ENCODE measurements around the gene EFNB3. TPM values are rescaled to one million over a fixed set of nuclear protein-coding genes. Genes with fewer than 3 reads are reported as not detected.

The EFNB3 gene
- total RNA-seq, 6 experiments from 2014 or later: 0.26 to 1.1 (median 0.83) TPM

DNA sequence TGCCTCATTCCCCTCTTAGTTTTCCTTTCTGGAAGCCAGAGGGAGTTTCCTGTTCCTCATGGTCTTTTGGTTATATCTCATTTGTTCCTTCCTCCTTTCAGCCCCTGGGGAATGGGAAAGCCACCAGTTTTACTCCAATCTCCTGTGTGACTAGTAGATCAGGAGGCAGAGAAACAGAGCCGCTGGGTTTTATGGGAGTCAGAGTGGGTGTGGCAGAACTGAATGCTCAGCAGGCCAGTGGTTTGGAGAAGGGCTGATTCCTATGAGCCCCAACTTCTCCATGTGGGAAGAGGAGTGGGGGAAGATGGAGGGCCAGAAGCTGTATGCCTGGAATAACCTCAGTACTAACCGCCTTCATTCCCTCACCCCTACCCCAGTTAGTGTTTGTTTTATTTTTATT is 16.6 kb downstream of the EFNB3 start:
- intact Hi-C loops (cut with DNase I): no loop called here
- DNase-seq (no peak), ATAC-seq (no peak)
- H3K4me3 ChIP-seq: no peak overlapping the region
- no peaks in the 10 kb centered on the region for H3K9me3 ChIP-seq
- 50% methylated on average over 1 of the region's 2 CpGs for WGBS (ENCODE audit: insufficient coverage, low coverage, low lambda C conversion rate, missing lambda C conversion rate)
- no peak for TF ChIP-seq POLR2A (IDR thresholded peaks at IDR 0.05)
- TF ChIP-seq, protein P1, sequence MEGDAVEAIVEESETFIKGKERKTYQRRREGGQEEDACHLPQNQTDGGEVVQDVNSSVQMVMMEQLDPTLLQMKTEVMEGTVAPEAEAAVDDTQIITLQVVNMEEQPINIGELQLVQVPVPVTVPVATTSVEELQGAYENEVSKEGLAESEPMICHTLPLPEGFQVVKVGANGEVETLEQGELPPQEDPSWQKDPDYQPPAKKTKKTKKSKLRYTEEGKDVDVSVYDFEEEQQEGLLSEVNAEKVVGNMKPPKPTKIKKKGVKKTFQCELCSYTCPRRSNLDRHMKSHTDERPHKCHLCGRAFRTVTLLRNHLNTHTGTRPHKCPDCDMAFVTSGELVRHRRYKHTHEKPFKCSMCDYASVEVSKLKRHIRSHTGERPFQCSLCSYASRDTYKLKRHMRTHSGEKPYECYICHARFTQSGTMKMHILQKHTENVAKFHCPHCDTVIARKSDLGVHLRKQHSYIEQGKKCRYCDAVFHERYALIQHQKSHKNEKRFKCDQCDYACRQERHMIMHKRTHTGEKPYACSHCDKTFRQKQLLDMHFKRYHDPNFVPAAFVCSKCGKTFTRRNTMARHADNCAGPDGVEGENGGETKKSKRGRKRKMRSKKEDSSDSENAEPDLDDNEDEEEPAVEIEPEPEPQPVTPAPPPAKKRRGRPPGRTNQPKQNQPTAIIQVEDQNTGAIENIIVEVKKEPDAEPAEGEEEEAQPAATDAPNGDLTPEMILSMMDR (IDR thresholded peaks at IDR 0.05): no peak
- H3K36me3 ChIP-seq: no peaks in the 10 kb centered on the region
- peaks cover 0 to 6% of the 10 kb centered on the region in 2 donors for H3K27me3 ChIP-seq
- peaks cover 0 to 3% (median 0%) of the 10 kb centered on the region in 4 donors for H3K4me1 ChIP-seq
- H3K27ac ChIP-seq: no peak overlapping the region

DNA sequence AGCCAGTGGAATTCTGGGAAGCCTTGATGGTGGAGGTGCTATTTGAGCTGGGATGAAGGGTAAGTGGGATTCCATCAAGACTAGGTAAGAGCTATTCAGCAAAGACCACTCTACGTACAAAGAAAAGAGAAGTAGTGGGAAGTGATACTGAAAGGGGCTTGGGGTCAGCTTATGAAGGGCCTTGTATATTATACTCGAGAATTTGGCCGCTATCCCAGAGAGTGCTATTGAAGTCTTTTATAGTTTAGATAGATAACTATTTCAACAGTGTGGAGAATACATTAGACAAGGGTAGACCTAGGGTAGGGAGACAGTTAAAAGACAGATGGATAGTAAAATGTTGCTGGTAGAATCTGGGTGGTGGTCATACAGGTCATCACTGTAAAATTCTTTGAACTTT is 22.9 kb downstream of the EFNB3 start:
- ATAC-seq: no peak
- Histone ChIP-seq H3K4me3 (no peak overlapping the region), H3K4me1 (no peaks in the 10 kb centered on the region), H3K9me3 (no peaks in the 10 kb centered on the region), H3K36me3 (no peaks in the 10 kb centered on the region), H3K27ac (no peak overlapping the region), H3K27me3 (no peaks in the 10 kb centered on the region)
- WGBS (ENCODE audit: insufficient coverage, low coverage, low lambda C conversion rate, missing lambda C conversion rate): 83% methylated on average over 3 of the region's 3 CpGs
- DNase-seq: no peak
- no peak for TF ChIP-seq POLR2A (IDR thresholded peaks at IDR 0.05)
- TF ChIP-seq, protein P1 (IDR thresholded peaks at IDR 0.05): no peak
- intact Hi-C loops (cut with DNase I): no loop called here

DNA sequence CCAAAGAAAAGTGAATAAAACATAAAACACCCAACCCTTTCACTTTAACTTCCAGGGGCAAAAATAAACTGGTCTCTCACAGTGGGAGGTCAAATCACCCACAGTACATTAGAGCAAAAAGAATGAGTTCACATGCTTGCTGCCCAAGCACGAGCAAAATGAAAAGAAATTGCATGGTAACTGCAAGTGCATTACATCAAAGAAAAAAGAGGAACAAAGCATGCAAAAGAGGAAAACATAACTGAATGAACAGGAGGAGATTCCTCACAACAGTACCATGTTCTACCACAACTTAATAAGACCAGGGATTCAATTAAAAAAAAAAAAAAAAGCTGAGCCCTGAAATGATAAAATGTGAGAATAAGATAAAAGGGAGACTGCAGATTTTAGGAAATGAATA is 24.8 kb downstream of the EFNB3 start:
- H3K4me1 ChIP-seq: no peaks in the 10 kb centered on the region
- no peaks in the 10 kb centered on the region for H3K27me3 ChIP-seq
- 35% methylated on average over 1 of the region's 1 CpG for WGBS (ENCODE audit: insufficient coverage, low coverage, low lambda C conversion rate, missing lambda C conversion rate)
- no peak overlapping the region for H3K27ac ChIP-seq
- no peaks in the 10 kb centered on the region for H3K36me3 ChIP-seq
- no peak overlapping the region for H3K4me3 ChIP-seq
- intact Hi-C loops (cut with DNase I): no loop called here
- ATAC-seq (no peak), DNase-seq (no peak)
- TF ChIP-seq, protein P1 (IDR thresholded peaks at IDR 0.05): no peak
- no peak for TF ChIP-seq POLR2A (IDR thresholded peaks at IDR 0.05)
- no peaks in the 10 kb centered on the region for H3K9me3 ChIP-seq

DNA sequence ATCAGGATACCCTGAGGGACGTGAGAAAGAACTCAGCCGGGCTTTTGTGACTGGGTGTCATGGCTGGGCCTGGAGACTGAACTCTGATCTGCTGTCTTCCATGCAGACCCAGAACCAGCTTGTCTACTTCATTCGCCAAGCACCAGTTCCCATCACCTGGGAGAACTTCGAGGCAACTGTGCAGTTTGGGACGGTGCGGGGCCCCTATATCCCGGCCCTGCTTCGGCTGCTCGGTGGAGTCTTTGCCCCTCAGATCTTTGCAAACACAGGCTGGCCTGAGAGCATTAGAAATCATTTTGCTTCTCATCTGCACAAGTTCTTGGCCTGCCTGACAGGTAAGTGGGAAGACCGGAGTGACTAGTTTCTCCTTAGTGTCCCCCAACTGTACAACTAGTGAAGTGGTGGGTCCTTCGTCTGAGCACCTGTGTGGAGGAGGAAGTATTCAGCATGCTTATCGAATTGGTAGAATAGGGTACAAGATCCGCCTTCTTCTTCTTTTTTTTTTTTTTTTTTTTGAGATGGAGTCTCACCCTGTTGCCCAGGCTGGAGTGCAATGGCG is 28.1 kb downstream of the EFNB3 start:
- Histone ChIP-seq H3K27ac (no peak overlapping the region), H3K36me3 (no peaks in the 10 kb centered on the region), H3K9me3 (no peaks in the 10 kb centered on the region), H3K4me3 (no peak overlapping the region), H3K27me3 (no peaks in the 10 kb centered on the region), H3K4me1 (no peaks in the 10 kb centered on the region)
- intact Hi-C loops (cut with DNase I): no loop called here
- ATAC-seq (no peak), DNase-seq (no peak)
- 65% methylated on average over 4 of the region's 14 CpGs for WGBS (ENCODE audit: insufficient coverage, low coverage, low lambda C conversion rate, missing lambda C conversion rate)
- no peak for TF ChIP-seq POLR2A (IDR thresholded peaks at IDR 0.05)
- TF ChIP-seq, protein P1 (IDR thresholded peaks at IDR 0.05): no peak

DNA sequence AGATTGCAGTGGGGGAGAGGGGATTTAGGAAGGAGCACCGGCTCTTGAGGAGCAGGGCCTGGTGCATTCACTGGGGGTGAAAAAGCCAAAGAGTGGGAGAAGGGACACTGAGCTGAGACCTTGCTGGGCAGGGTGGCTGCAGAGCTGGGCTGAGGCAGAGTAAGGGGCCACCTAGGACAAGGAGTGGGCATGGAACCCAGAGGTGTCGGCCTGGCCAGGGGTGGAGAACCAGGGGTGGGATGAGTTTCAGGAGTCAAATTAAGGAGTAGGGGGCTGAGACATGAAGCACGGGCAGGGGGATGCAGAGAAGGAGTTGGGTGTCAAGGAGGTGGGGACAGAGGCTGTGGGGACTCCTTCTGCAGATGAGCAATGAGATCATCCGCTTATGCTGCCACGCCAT is 32.6 kb downstream of the EFNB3 start:
- Histone ChIP-seq H3K4me3 (no peak overlapping the region), H3K27ac (no peak overlapping the region), H3K27me3 (no peaks in the 10 kb centered on the region), H3K9me3 (no peaks in the 10 kb centered on the region), H3K4me1 (no peaks in the 10 kb centered on the region), H3K36me3 (no peaks in the 10 kb centered on the region)
- WGBS (ENCODE audit: insufficient coverage, low coverage, low lambda C conversion rate, missing lambda C conversion rate): 36% methylated on average over 3 of the region's 5 CpGs
- no peak for DNase-seq
- TF ChIP-seq POLR2A (IDR thresholded peaks at IDR 0.05): no peak
- TF ChIP-seq, protein P1 (IDR thresholded peaks at IDR 0.05): no peak
- ATAC-seq: no peak
- intact Hi-C loops (cut with DNase I): no loop called here
